GM23338 (cell line): ENCODE data around the gene CCDC92B. TPM values are rescaled to one million over a fixed set of nuclear protein-coding genes. Genes with fewer than 3 reads are reported as not detected.

Source experiments
- ATAC-seq: fragments of 200-7000 bp; cut with Tn5 transposase; 3 replicates; pipeline ENCODE4 v1.9.1; 2020
- DNase-seq: peaks from one replicate; pipeline ENCODE4 v3.0.0-alpha.2; 2015; ENCODE audit warnings: low spot score
- H2AFZ ChIP-seq: fragments of 200-600 bp; sonication (generic); 2 replicates; pipeline ENCODE4 v1.8.0; 2016; ENCODE audit warnings: antibody characterized with exemption, mild to moderate bottlenecking, moderate library complexity
- H3F3A ChIP-seq: fragments of 200-600 bp; sonication (generic); replicated peaks from 2 replicates; pipeline ENCODE4 v1.8.0; 2017; ENCODE audit warnings: antibody characterized with exemption, mixed run types, low read depth
- H3K27ac ChIP-seq: fragments of 200-600 bp; sonication (generic); 2 replicates; pipeline ENCODE4 v1.6.1; 2016; ENCODE audit warnings: low read depth
- H3K27me3 ChIP-seq: fragments of 200-600 bp; sonication (generic); 2 replicates; pipeline ENCODE4 v1.8.0; 2016; ENCODE audit warnings: mild to moderate bottlenecking, mixed run types, moderate library complexity; ENCODE audit not compliant: insufficient read depth
- H3K36me3 ChIP-seq: fragments of 200-600 bp; sonication (generic); 2 replicates; pipeline ENCODE4 v1.8.0; 2016; ENCODE audit warnings: mild to moderate bottlenecking; ENCODE audit not compliant: insufficient read depth
- H3K4me1 ChIP-seq: fragments of 200-600 bp; sonication (generic); 2 replicates; pipeline ENCODE4 v1.8.0; 2016; ENCODE audit warnings: mild to moderate bottlenecking, moderate library complexity; ENCODE audit not compliant: insufficient read depth
- H3K4me2 ChIP-seq: fragments of 200-600 bp; sonication (generic); 2 replicates; pipeline ENCODE4 v1.7.1; 2017; ENCODE audit warnings: mixed run types
- H3K4me3 ChIP-seq: fragments of 200-600 bp; sonication (generic); 2 replicates; pipeline ENCODE4 v1.6.1; 2016; ENCODE audit warnings: mixed run types
- H3K79me2 ChIP-seq: fragments of 200-600 bp; sonication (generic); replicated peaks from 2 replicates; pipeline ENCODE4 v1.8.0; 2017; ENCODE audit warnings: mild to moderate bottlenecking; ENCODE audit not compliant: insufficient read depth
- H3K9me2 ChIP-seq: fragments of 200-600 bp; sonication (generic); 2 replicates; pipeline ENCODE4 v1.8.0; 2017; ENCODE audit not compliant: insufficient read depth
- H4K20me1 ChIP-seq: fragments of 200-600 bp; sonication (generic); replicated peaks from 2 replicates; pipeline ENCODE4 v1.8.0; 2017; ENCODE audit warnings: mild to moderate bottlenecking; ENCODE audit not compliant: insufficient read depth
- H3K27ac Mint-ChIP-seq: 2 replicates; pipeline ENCODE4 v1.8.0; 2020; ENCODE audit warnings: inconsistent platforms, mild to moderate bottlenecking, moderate library complexity, mixed read lengths
- H3K27me3 Mint-ChIP-seq: 3 replicates; pipeline ENCODE4 v1.8.0; 2022; ENCODE audit warnings: low read depth, mild to moderate bottlenecking, moderate library complexity, mixed read lengths, inconsistent platforms; ENCODE audit not compliant: insufficient read depth, poor library complexity
- H3K36me3 Mint-ChIP-seq: 3 replicates; pipeline ENCODE4 v1.8.0; 2021; ENCODE audit warnings: low read depth, mild to moderate bottlenecking, inconsistent platforms, moderate library complexity, mixed read lengths
- H3K4me1 Mint-ChIP-seq: 3 replicates; pipeline ENCODE4 v1.8.0; 2020; ENCODE audit warnings: mild to moderate bottlenecking, inconsistent platforms, mixed read lengths
- H3K4me3 Mint-ChIP-seq: 3 replicates; pipeline ENCODE4 v1.8.0; 2021; ENCODE audit warnings: moderate library complexity, mild to moderate bottlenecking, inconsistent platforms, mixed read lengths
- H3K9me3 Mint-ChIP-seq: 3 replicates; pipeline ENCODE4 v1.8.0; 2020; ENCODE audit warnings: moderate library complexity, mild to moderate bottlenecking, inconsistent platforms, mixed read lengths
- CREB1 ChIP-seq: fragments of 250-450 bp; sonication (Bioruptor Pico); IDR thresholded peaks from 2 replicates; pipeline ENCODE4 v1.5.0; 2020; ENCODE audit warnings: low read depth, mild to moderate bottlenecking, moderate library complexity
- ETS1 ChIP-seq: IDR thresholded peaks from 2 replicates; pipeline ENCODE4 v1.6.1; 2016; ENCODE audit warnings: antibody characterized with exemption
- EZH2 ChIP-seq: fragments of 200-600 bp; sonication (generic); IDR thresholded peaks from one replicate; pipeline ENCODE4 v1.8.0; 2017; ENCODE audit warnings: antibody characterized with exemption, mild to moderate bottlenecking, low read depth; ENCODE audit not compliant: unreplicated experiment
- EZH2phosphoT487 ChIP-seq: fragments of 200-600 bp; sonication (generic); IDR thresholded peaks from one replicate; pipeline ENCODE4 v1.8.1; 2018; ENCODE audit warnings: antibody characterized with exemption; ENCODE audit not compliant: unreplicated experiment
- JUNB ChIP-seq: IDR thresholded peaks from one replicate; pipeline ENCODE4 v1.6.1; 2016; ENCODE audit warnings: antibody characterized with exemption; ENCODE audit not compliant: unreplicated experiment
- POLR2AphosphoS5 ChIP-seq: IDR thresholded peaks from 2 replicates; pipeline ENCODE4 v1.6.1; 2016; ENCODE audit warnings: antibody characterized with exemption, low read depth
- REST ChIP-seq: IDR thresholded peaks from one replicate; pipeline ENCODE4 v1.6.1; 2018; ENCODE audit warnings: antibody characterized with exemption; ENCODE audit not compliant: unreplicated experiment
- STAT1 ChIP-seq: IDR thresholded peaks from one replicate; pipeline ENCODE4 v1.6.1; 2016; ENCODE audit warnings: antibody characterized with exemption; ENCODE audit not compliant: unreplicated experiment
- ZNF114 ChIP-seq: fragments of 250-450 bp; sonication (Bioruptor Pico); IDR thresholded peaks from 2 replicates; pipeline ENCODE4 v1.5.0; 2020; ENCODE audit warnings: mild to moderate bottlenecking, moderate library complexity
- ZNF331 ChIP-seq: fragments of 250-450 bp; sonication (Bioruptor Pico); IDR thresholded peaks from 2 replicates; pipeline ENCODE4 v1.5.0; 2020; ENCODE audit warnings: low read depth, mild to moderate bottlenecking, moderate library complexity
- long read RNA-seq: library from polyadenylated mRNA; unstranded; transcript quantifications from one replicate; pipeline ENCODE4 v2.0.0, GENCODE V29; 2020; ENCODE audit not compliant: unreplicated experiment
- polyA plus RNA-seq: library from polyadenylated mRNA; unstranded; fragments of >200 nt; fragmentation: Nextera tagmentation; extraction: Ambion mirVana; gene quantifications from 2 replicates; pipeline ENCODE4 v1.2.1, GENCODE V29; 2016
- total RNA-seq: library from RNA; depleted of rRNA; stranded (reverse); fragments of >200 nt; shearing (Covaris generic); gene quantifications from 2 replicates; pipeline ENCODE4 v1.2.3, GENCODE V29; 2014; rRNA removed

Gene CCDC92B
- total RNA-seq (8.4 and 9.1 TPM in 2 replicates), polyA plus RNA-seq (4.8 and 5.7 TPM in 2 replicates)
- long read RNA-seq = 0 reads

GRCh38 chr17:2749058-2749783 is at the start of gene CCDC92B:
CCDC92B (minus strand) TSS chr17:2749652; CDS start chr17:2735145, 14,507 bp downstream.
- H3K4me3 ChIP-seq = peak within 1 kb of the TSS; percentile 86
- peak; percentile 48 for ATAC-seq

More at GRCh38 chr17:2749058-2749783, at the start of gene CCDC92B:
- Histone ChIP-seq H3K27ac (no peak within 1 kb of the TSS), H3K79me2 (no peaks in the 10 kb centered on the region; the same call in 1 of the 2 replicates), H3K27me3 (peaks cover 16% of the 10 kb centered on the region; the same call in 1 of the 2 replicates), H2AFZ (peak within 1 kb of the TSS; percentile 81; the same call in 1 of the 2 replicates), H3K4me1 (peaks cover 24% of the 10 kb centered on the region), H3K36me3 (no peaks in the 10 kb centered on the region), H3K9me2 (no peaks in the 10 kb centered on the region), H3F3A (peaks cover 19% of the 10 kb centered on the region; the same call in 1 of the 2 replicates), H3K4me2 (peak within 1 kb of the TSS; percentile 96), H4K20me1 (peaks cover 14% of the 10 kb centered on the region)
- peaks cover 4% of the 10 kb centered on the region for H3K27me3 Mint-ChIP-seq
- no peak within 1 kb of the TSS for H3K27ac Mint-ChIP-seq
- TF ChIP-seq JUNB = no peak
- TF ChIP-seq EZH2 = no peak
- no peak for TF ChIP-seq STAT1
- TF ChIP-seq REST = no peak
- no peak for TF ChIP-seq EZH2phosphoT487
- no peak for TF ChIP-seq ZNF331 (CRISPR knock-in tag)
- TF ChIP-seq POLR2AphosphoS5 = no peak
- no peak for TF ChIP-seq CREB1 (CRISPR knock-in tag)
- TF ChIP-seq ETS1 = no peak
- TF ChIP-seq ZNF114 (CRISPR knock-in tag) = no peak
- H3K4me3 Mint-ChIP-seq = peak within 1 kb of the TSS; percentile 81
- H3K36me3 Mint-ChIP-seq = peaks cover 3% of the 10 kb centered on the region; the same call in 2 of the 3 replicates
- peak; percentile 49 for DNase-seq
- peaks cover 25% of the 10 kb centered on the region for H3K4me1 Mint-ChIP-seq
- no peaks in the 10 kb centered on the region; the same call in 2 of the 3 replicates for H3K9me3 Mint-ChIP-seq
